ENCODE measurements around the gene OSBPL3. TPM values are rescaled to one million over a fixed set of nuclear protein-coding genes. Genes with fewer than 3 reads are reported as not detected.
A peak's percentile ranks its signal among the peaks of the same experiment; 100 is the strongest.

The OSBPL3 gene
- total RNA-seq, 6 experiments from 2014 or later: 49.7 to 68.8 (median 63.2) TPM

DNA sequence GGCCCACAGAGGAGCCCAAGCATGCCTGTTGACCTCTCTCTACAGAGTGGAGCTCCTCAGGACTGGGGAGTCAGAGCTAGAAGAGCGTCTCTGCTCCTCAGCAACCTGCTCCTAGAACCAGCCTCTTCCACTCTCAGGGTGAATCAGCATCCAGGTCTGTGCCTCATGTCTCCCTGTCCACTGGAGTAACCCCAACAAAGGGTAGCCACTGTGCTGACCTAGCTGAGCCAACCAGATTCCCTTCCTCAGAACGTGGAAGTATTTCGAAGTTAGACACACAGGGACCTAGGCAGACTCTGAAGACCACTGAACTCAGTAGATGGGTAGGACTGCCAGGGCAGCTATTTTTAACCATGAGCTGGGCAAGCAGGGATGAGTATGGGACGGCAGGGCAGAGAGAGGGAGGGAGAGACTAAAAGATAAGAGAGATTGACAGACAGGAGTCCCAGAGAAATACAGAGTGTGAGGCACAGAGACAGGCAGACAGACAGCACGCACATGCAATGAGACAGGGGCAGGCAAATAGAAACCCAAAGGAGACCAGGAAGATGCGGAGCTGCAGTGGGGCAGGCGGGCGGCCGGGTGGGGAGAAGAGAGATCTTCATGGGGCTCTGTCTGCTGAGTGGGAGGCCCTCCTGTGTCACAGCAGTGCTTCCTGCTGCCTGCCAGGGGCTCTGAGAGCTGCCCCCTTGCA, 56.7 kb downstream of the OSBPL3 start:
- Mint-ChIP-seq H3K27ac (peak overlapping the region; percentile 78), H3K4me1 (ENCODE audit: low read depth) (peaks cover 99% of the 10 kb centered on the region), H3K9me3 (no peaks in the 10 kb centered on the region), H3K27me3 (ENCODE audit: insufficient read depth) (no peaks in the 10 kb centered on the region; the same call in none of the 2 replicates), H3K36me3 (ENCODE audit: low read depth) (no peaks in the 10 kb centered on the region), H3K4me3 (peak overlapping the region; percentile 27)
- DNase-seq: no peak
- TF ChIP-seq, protein P1, sequence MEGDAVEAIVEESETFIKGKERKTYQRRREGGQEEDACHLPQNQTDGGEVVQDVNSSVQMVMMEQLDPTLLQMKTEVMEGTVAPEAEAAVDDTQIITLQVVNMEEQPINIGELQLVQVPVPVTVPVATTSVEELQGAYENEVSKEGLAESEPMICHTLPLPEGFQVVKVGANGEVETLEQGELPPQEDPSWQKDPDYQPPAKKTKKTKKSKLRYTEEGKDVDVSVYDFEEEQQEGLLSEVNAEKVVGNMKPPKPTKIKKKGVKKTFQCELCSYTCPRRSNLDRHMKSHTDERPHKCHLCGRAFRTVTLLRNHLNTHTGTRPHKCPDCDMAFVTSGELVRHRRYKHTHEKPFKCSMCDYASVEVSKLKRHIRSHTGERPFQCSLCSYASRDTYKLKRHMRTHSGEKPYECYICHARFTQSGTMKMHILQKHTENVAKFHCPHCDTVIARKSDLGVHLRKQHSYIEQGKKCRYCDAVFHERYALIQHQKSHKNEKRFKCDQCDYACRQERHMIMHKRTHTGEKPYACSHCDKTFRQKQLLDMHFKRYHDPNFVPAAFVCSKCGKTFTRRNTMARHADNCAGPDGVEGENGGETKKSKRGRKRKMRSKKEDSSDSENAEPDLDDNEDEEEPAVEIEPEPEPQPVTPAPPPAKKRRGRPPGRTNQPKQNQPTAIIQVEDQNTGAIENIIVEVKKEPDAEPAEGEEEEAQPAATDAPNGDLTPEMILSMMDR (IDR thresholded peaks at IDR 0.05): no peak

DNA sequence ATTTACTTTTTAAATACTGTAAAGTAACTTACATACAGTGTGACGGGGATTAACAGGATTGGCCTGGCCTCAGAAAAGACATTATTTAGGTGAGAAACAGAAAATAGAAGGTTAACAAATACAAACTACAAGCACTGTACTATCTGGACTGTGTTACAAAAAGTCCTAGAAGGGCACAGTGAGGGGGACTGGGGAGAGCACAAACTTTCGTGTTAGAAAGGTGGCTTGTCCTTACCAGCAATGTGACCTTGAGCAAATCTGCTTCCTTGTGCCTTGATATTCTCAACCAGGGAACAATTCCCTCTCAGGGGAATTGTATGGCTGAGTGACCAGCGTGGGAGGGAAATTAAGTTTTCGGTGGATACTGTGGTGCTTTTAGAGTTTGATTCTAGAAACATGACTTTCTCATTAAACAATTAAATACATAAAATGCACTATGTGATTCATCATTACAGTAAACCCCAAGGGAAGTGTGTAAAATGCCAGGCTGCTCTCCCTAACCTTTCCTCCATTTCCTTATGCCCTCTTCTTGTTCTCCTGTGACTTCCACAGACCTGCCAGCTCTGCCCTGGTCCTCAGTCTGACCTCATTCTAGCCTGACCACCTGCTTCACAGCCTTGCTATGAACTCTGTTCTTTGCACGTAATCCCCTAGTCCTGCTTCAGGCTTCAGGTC, 57.7 kb downstream of the OSBPL3 start:
- DNase-seq: peak; percentile 34
- no peaks in the 10 kb centered on the region; the same call in none of the 2 replicates for H3K27me3 Mint-ChIP-seq (ENCODE audit: insufficient read depth)
- no peaks in the 10 kb centered on the region for H3K9me3 Mint-ChIP-seq
- H3K4me3 Mint-ChIP-seq: peak overlapping the region; percentile 27
- no peaks in the 10 kb centered on the region for H3K36me3 Mint-ChIP-seq (ENCODE audit: low read depth)
- peaks cover 99% of the 10 kb centered on the region for H3K4me1 Mint-ChIP-seq (ENCODE audit: low read depth)
- peak overlapping the region; percentile 78 for H3K27ac Mint-ChIP-seq
- TF ChIP-seq, protein P1 (IDR thresholded peaks at IDR 0.05): no peak

DNA sequence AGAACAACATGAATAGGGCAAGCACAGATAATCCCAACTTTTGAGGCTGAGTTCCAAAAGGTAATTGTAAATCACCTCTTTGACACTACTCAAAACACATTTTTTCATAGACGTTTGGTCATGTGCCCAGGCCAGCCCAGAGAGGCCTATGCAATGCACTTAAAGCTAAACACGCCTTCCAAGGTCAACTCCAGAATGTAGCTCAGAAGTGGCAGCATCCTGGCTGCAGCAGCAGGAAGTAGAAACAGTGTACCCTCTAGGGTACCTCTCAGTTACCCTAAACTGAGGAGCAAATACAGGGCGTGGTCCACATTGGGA, 58.7 kb downstream of the OSBPL3 start:
- Mint-ChIP-seq H3K9me3 (no peaks in the 10 kb centered on the region), H3K27ac (peak overlapping the region; percentile 78), H3K27me3 (ENCODE audit: insufficient read depth) (no peaks in the 10 kb centered on the region; the same call in none of the 2 replicates), H3K4me1 (ENCODE audit: low read depth) (peaks cover 99% of the 10 kb centered on the region), H3K36me3 (ENCODE audit: low read depth) (no peaks in the 10 kb centered on the region), H3K4me3 (peak overlapping the region; percentile 27; the same call in 1 of the 2 replicates)
- TF ChIP-seq, protein P1 (IDR thresholded peaks at IDR 0.05): no peak
- DNase-seq: no peak

DNA sequence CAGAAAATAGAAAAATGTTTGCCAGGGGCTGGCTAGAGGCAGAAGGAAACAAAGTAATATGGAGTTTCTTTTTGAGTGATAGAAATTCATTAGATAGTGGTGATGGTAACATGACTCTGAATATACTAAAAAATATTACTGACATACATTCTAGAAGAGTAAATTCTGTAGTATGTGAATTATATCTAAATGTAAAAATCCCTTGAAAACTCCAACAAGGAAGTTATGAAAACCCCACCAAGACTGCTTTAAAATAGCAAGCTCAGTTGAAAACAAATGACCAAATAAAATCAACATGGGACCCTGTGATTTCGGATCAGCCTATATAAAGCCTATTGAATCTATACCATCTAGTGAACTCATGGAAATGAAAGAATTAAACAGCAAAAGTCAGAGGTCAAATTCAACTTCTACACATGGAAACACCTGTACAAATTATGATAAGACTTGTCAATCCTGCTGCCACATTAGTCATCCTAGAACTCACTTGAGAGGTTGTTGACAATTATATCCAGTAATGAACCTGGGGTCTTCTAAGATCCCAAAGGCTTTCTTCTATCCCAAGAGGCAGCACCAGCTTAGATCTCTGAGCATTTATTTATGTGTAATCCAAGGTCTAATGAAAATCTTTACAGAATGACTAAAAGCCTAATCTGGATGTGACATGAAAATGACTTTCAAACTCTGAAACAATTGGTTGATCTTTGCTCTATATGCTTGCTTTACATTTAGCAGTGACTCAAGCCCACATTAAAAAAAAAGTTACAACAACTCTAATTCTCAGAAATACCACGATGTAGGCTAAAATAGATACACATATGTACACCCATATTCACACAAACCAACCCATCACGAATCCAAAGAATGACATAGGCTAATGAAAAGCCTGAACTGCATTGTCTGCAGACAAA, 59.3 kb downstream of the OSBPL3 start:
- TF ChIP-seq, protein P1 (IDR thresholded peaks at IDR 0.05): no peak
- Mint-ChIP-seq H3K9me3 (no peaks in the 10 kb centered on the region), H3K4me3 (no peak overlapping the region), H3K36me3 (ENCODE audit: low read depth) (no peaks in the 10 kb centered on the region), H3K4me1 (ENCODE audit: low read depth) (peaks cover 99% of the 10 kb centered on the region), H3K27me3 (ENCODE audit: insufficient read depth) (no peaks in the 10 kb centered on the region; the same call in none of the 2 replicates), H3K27ac (peak overlapping the region; percentile 78)
- no peak for DNase-seq

- TF ChIP-seq, protein P1 (IDR thresholded peaks at IDR 0.05): no peak
- DNase-seq: peak; percentile 78
- Mint-ChIP-seq H3K27ac (peak overlapping the region; percentile 61), H3K4me3 (peak overlapping the region; percentile 6; the same call in 1 of the 2 replicates), H3K9me3 (no peaks in the 10 kb centered on the region), H3K27me3 (ENCODE audit: insufficient read depth) (no peaks in the 10 kb centered on the region; the same call in none of the 2 replicates), H3K36me3 (ENCODE audit: low read depth) (peaks cover 17% of the 10 kb centered on the region), H3K4me1 (ENCODE audit: low read depth) (peaks cover 96% of the 10 kb centered on the region)
These were observed 62.3 kb downstream of the OSBPL3 start for GRCh38 chr7:24917510-24918239.
